22Rv1 (cell line): ENCODE results near the gene TBC1D1.

Source experiments
- H3K27ac ChIP-seq: fragments of 450-650 bp; 2 replicates; pipeline ENCODE4 v1.5.1; 2017
- CTCF ChIP-seq: fragments of 450-650 bp; IDR thresholded peaks from 2 replicates; pipeline ENCODE4 v1.5.1; 2017; ENCODE audit warnings: mild to moderate bottlenecking
- ZFX ChIP-seq: fragments of 450-650 bp; IDR thresholded peaks from 2 replicates; pipeline ENCODE4 v1.6.1; 2017; ENCODE audit warnings: antibody characterized with exemption, borderline replicate concordance

The TBC1D1 gene

GRCh38 chr4:38122060-38122459, 231.2 kb downstream of the TBC1D1 start:
- no peak overlapping the region for H3K27ac ChIP-seq
- no peak for TF ChIP-seq CTCF
- TF ChIP-seq ZFX: no peak

GRCh38 chr4:38123555-38123954, 232.7 kb downstream of the TBC1D1 start:
- H3K27ac ChIP-seq: no peak overlapping the region
- TF ChIP-seq CTCF (no peak), ZFX (no peak)

DNA sequence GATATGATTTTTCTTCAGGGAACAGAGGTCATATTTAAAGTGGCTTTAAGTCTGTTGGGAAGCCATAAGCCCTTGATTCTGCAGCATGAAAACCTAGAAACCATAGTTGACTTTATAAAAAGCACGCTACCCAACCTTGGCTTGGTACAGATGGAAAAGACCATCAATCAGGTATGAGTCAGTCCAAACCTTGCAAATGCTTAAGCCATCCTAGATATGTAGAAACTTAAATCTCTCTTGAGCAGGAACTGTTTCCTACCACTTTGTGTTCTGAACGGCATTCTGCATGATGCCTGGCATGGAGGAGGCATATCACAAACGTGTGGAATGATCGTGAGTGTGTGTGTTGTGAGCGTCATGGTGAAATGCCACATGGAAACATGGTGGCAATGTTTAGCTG, 234.1 kb downstream of the TBC1D1 start:
- H3K27ac ChIP-seq: no peak overlapping the region
- TF ChIP-seq CTCF (no peak), ZFX (no peak)

DNA sequence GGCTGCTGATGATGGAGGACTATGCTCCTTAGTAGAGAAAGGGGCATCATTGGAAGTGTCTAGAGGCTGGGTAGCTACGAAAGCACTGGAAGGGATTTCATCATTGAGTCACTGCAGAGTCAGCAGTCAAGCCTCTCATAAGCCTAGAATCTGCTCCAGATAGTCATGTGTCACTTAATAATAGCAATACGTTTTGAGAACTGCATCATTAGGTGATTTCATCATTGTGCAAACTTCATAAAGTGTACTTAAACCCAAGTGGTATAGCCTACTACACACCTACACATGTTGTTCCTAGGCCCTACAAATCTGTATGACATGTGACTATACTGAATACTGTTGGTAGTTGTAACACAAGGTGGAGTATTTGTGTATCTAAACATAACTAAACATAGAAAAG, 234.9 kb downstream of the TBC1D1 start:
- TF ChIP-seq ZFX (no peak), CTCF (no peak)
- H3K27ac ChIP-seq: no peak overlapping the region

DNA sequence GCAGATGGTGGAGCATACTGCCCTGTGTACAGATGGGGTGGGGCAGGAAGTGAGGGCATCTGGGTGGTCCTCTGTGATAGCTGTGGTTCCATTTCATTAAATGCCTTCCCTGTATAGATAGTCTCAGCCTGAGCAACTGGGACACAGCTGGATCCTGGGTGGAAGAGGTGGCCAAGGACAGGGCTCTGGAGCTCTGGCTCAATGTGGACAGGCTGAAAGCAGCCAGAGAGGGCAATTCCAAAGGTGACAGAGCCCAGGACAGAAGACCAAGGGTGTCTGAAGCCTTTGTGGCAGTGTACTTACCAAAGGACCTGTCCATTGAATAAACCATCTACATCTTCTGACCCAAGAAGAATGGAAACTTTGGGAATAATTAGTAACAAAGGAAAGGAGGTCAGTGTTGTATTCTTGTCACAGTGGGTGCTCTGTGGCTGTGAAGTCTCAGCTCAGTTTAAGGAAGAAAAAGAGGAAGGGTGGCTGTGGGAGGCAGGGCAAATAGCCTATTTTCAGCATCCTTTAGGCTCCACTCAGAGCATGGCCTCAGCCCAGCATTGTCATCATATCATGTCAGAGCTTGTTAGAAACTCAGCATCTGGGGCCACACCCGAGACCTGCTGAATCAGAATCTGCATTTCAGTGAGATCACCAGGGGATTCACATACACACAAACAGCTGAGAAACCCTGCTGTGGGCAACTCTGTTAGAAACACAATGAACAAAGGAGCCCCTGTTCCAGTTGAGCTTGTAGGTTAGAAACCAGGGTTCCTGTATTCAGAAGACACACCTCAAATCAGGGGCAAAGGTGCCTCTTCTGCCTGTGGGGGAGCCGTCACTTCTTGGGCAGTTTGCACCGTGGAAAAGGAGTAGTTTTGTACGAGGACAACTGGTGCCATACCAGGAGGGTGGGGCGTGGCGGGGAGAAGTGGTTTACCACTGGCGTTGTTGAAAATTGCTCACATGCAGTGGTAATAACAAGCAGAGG, 237.9 kb downstream of the TBC1D1 start:
- H3K27ac ChIP-seq: no peak overlapping the region
- TF ChIP-seq CTCF: no peak

GRCh38 chr4:38129460-38130227, 238.8 kb downstream of the TBC1D1 start:
- H3K27ac ChIP-seq: no peak overlapping the region
- TF ChIP-seq ZFX (no peak), CTCF (no peak)

- no peak for TF ChIP-seq CTCF
- TF ChIP-seq ZFX: no peak
- H3K27ac ChIP-seq: no peak overlapping the region
These were observed 240.0 kb downstream of the TBC1D1 start for GRCh38 chr4:38130884-38131283.
